WI38 (cell line): ENCODE data around the gene CYP2W1.
A peak's percentile ranks its signal among the peaks of the same experiment; 100 is the strongest.

Experiments used
- H3K4me3 ChIP-seq: 2 replicates; pipeline ENCODE4 v1.5.1; 2011; ENCODE audit warnings: low read depth, mild to moderate bottlenecking, control low read depth, low read length
- CTCF ChIP-seq: IDR thresholded peaks from 2 replicates; pipeline ENCODE4 v1.5.1; 2012; ENCODE audit warnings: low read depth, mild to moderate bottlenecking, control low read depth, low read length

CYP2W1 gene

DNA sequence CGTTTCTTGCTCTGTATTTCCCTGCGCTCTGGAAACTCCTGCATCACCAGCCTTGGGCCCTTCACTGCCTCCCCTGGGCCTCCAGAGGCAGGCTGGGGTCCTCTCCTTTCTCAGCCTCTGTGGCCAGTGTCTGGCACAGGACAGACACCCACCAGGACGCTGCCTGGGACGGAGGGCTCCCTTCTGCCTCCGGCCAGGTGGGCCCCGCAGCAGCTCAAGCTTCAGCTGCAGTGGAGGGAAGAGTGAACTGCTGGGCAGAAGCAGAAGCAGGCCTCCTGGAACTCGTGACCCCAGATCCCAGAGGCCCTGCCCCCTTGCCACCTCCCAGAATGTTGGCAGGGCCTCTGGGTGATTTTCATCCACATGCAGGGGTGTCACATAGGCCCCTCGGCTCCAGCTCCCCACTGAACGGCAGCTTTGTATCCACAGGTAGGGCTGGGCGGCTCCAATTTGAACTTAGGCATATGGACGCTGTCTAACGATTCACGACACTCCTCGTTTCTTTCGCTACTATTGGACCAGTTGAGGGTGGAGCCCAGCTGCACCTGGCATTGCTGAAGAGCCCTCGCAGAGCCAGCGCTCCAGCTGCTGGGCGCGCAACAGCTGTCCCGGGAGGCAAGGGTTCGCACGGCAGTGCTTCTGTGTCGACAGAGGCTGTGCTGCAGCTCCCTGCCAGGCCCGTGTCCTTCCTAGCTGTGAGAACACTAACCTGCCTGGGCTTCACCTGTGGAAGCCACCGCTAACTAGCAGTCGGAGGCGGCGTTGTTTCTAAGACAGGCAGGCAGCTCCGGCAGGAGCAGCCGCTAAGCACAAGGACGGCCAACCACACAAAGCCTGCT lies 43.0 kb downstream of the CYP2W1 start:
- H3K4me3 ChIP-seq: no peak overlapping the region

DNA sequence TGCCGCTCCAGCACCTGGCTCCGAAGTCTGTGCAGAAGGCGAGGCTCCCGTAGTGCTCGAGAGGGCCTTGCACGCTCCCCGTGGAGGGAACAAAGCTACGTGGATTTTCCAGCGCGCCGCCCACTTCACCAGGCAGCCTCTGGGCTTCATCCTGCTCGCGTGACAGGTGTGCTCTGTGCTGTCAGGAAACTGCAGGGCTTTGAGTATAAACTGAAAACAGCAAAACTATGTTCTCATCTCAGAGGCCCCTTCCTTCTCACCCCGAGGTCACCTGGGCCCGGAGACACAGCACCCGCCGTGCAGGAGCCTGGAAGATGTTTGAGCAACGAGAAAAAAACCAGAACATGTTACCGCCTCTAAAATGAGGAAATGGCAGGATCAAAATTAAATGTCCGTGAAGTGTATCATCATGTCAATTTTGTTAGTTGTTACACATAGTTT lies 43.8 kb downstream of the CYP2W1 start:
- no peak for TF ChIP-seq CTCF
- H3K4me3 ChIP-seq: peak overlapping the region; percentile 68

More for the DNA sequence above, 43.0 kb downstream of the CYP2W1 start:
- no peak for TF ChIP-seq CTCF

DNA sequence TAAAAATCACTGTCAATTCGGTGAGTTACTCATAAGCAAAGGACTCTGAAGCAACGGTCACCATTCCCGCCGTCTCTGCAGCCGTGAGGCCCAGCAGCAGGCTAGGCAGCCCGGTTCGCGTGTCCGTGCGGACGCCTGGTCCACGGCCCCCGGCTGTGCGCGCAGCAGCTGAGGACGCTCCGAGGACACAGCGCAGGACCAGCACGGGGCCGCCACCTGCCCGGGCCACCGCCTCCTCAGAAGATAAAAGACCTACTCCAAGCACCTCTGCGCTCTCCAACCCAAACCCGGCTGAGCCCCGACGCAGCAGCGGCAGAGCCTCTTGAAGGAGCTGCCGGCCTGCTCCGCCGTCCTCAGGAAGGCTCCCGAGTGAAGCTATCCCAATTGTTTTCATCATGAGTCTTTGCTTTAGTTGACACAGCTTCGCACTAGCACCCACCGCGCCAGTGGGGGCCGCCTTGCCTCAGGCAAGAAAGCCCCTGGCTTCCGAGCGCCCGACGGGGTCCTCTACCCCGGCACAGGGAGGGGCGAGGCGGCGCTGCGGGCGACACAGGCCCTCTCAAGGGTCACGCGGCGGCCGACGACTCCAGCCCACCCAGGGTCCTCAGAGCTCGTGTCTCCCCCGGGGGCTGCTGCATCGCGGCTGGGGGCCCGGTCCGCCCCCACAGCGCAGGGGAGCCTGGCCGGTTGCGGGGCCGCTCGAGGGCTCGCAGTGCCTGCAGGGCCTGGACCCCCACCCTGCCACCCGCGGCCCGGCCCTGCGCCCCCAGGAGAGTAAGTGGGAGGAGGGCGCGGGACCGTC lies 44.5 kb downstream of the CYP2W1 start:
- no peak for TF ChIP-seq CTCF
- peak overlapping the region; percentile 68 for H3K4me3 ChIP-seq

- no peak for TF ChIP-seq CTCF
Measured at GRCh38 chr7:1028044-1028770, 45.2 kb downstream of the CYP2W1 start.

DNA sequence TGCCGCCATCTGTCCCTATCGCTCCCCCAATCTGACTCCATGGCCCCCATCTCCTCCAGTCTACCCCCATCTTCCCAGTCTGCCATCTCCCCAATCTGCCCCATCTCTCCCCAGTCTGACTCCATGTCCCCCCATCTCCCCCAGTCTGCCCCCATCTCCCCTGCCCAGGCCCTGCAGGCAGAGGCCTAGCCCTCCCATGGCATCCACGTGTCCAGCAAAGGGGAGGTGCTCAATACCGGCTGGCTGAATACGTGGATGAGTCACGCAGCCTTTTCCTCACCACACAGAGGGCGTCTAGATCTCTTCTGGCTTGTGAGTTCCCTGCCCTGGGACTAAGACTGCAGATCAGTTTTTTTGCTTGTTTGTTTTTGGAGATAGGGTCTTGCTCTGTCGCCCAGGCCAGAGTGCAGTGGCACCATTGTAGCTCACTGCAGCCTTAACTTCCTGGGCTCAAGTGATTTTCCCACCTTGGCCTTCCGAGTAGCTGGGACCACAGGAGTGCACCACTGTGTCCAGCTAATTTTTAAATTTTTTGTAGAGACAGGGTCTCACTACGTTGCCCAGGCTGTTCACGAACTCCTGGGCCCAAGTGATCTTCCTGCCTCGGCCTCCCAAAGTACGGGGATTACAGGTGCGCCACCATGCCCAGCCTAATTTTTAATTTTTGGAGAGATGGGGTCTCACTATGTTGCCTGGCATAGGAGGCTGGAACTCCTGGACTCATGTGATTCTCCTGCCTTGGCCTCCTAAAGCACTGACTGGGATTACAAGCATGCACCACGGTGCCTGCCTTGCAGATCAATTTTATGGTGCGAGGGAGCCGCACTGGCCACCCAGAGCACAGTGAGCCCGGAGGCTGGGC lies 46.0 kb downstream of the CYP2W1 start:
- no peak for TF ChIP-seq CTCF
- H3K4me3 ChIP-seq: peak overlapping the region; percentile 68

More at GRCh38 chr7:1028044-1028770, 45.2 kb downstream of the CYP2W1 start:
- peak overlapping the region; percentile 68 for H3K4me3 ChIP-seq

DNA sequence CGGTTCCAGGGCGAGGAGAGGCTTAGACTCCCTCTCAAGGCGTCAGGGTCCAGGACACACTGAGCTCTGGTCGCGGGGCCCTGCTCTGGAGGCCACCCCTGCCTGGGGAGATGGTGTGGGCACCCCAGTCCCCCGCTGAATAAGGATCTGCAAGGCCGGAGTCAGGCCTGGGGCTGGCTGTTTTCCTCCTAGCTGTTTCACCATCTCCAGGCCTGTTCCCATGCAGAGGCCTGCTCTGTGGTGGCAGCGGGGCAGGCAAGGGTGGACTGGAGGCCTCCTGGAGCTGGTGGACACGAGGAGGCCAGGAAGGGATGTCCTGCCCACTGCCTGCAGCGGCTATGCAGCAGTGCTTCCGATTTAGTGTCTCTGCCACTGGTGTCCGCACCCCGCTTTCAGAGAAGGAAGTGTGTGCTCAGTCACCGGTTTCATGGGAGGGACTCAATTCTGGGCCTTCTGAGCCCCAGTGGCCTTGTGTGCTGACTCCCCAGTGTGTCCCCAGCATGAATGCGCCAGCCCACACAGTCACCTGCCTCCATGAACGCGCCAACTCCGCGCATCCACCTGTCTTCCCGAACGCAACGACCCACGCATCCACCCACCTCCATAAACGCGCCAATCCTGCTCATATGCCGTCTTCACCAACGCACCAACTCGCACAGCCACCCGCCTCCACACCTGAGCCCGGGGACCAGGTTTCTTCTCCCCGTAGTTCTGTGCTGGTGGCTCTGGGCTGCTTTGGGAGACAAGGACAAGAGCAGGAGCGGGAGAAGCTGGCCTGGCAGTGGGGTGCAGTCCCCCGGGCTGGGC lies 46.9 kb downstream of the CYP2W1 start:
- no peak overlapping the region for H3K4me3 ChIP-seq
- no peak for TF ChIP-seq CTCF
